Measurements from ENCODE around the gene IQSEC1.

IQSEC1 gene

GRCh38 chr3:13079051-13079450 is 5.8 kb upstream of the IQSEC1 start:
- H3K4me3 ChIP-seq (replicated peaks in 1 of 2; ENCODE audit: low read depth in 2 of 2, low read length in 2 of 2), result no peak overlapping the region
- DNase-seq (ENCODE audit: low read depth in 2 of 2), result no peak
- TF ChIP-seq CTCF (IDR thresholded peaks at IDR 0.05; ENCODE audit: low read depth, low read length), result no peak

DNA sequence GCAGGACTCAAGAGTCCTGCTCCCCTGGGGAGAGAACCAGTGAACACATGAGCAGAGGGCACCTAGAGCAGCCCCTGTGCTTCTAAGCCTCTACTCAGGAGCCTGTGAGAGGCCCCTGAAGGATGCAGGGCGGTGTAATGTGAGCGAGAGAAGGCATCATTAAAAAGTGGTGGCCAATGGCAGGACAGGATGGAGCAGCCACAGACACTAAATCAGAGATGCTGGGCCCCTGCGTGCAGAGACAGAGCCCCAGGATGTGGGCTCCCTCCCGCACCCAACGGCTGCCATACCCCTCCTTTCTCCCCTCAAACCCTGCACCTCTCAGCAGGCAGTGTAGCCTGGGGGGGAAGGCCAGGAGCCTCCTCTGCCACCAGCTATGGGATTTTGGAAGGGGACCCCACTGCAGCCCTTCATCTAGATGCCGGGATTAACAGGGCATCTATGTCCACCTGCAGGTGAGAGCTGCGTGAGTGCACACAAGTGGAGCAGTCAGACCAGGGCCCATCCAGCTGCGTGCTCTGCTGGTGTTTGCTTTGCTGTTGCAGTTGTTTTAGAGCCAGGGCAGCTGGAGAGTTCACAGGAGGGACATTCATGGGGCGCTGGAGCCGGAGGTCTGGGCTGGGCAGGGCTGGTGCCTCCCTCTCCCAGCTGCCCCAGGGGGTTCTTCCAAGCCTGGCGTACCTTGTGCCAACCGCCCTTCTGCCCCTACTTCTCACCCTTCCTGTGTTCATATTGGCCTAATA is 5.1 kb upstream of the IQSEC1 start:
- no peak for DNase-seq (ENCODE audit: low read depth in 2 of 2)
- no peak for TF ChIP-seq CTCF (IDR thresholded peaks at IDR 0.05; ENCODE audit: low read depth, low read length)
- no peak overlapping the region for H3K4me3 ChIP-seq (replicated peaks in 1 of 2; ENCODE audit: low read depth in 2 of 2, low read length in 2 of 2)

- no peak for TF ChIP-seq CTCF (IDR thresholded peaks at IDR 0.05; ENCODE audit: low read depth, low read length)
- DNase-seq (ENCODE audit: low read depth in 2 of 2), result no peak
- H3K4me3 ChIP-seq (replicated peaks in 1 of 2; ENCODE audit: low read depth in 2 of 2, low read length in 2 of 2), result no peak overlapping the region
These were observed 4.4 kb upstream of the IQSEC1 start for GRCh38 chr3:13077431-13078162.

- no peak for TF ChIP-seq CTCF (IDR thresholded peaks at IDR 0.05; ENCODE audit: low read depth, low read length)
- no peak overlapping the region for H3K4me3 ChIP-seq (replicated peaks in 1 of 2; ENCODE audit: low read depth in 2 of 2, low read length in 2 of 2)
- no peak for DNase-seq (ENCODE audit: low read depth in 2 of 2)
These were observed 2.9 kb upstream of the IQSEC1 start for GRCh38 chr3:13075986-13076654.

- no peak overlapping the region for H3K4me3 ChIP-seq (replicated peaks in 1 of 2; ENCODE audit: low read depth in 2 of 2, low read length in 2 of 2)
- DNase-seq (ENCODE audit: low read depth in 2 of 2), result no peak
- no peak for TF ChIP-seq CTCF (IDR thresholded peaks at IDR 0.05; ENCODE audit: low read depth, low read length)
These were observed 2.1 kb upstream of the IQSEC1 start for GRCh38 chr3:13075318-13075717.

DNA sequence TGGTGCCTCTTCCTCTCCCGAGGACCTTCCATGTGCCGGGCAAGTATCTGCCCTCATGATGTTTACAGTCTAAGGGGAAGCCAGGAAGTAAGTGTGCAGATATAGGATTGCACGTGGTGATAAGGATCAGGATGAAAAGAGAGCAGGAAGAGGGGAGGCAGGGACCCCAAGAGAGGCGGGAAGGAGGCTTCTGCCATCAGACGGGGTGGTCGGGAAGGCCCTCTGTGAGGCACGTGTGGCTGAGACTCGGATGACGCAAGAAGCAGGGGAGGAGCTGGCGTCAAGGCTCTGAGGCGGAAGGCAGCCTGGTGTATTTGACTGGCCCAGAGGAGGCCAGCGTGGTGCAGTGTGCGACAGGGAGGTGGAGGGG is 762 bp upstream of the IQSEC1 start:
- DNase-seq (ENCODE audit: low read depth in 2 of 2), result no peak
- TF ChIP-seq CTCF (IDR thresholded peaks at IDR 0.05; ENCODE audit: low read depth, low read length), result no peak
- H3K4me3 ChIP-seq (replicated peaks in 1 of 2; ENCODE audit: low read depth in 2 of 2, low read length in 2 of 2), result no peak overlapping the region

Data from cardiac fibroblast (primary cell).